GM10266 (cell line): ENCODE measurements around the gene PDE6A.

ENCODE experiments used
- DNase-seq: peaks from one replicate; pipeline ENCODE4 v3.0.0; 2012; ENCODE audit errors: extremely low spot score
- TF ChIP-seq, protein P1 (sequence below): IDR thresholded peaks from 2 replicates; pipeline ENCODE4 v1.5.1; 2012; ENCODE audit warnings: mild to moderate bottlenecking, low read depth; ENCODE audit not compliant: control insufficient read depth, insufficient read depth; ENCODE audit errors: missing control alignments

PDE6A gene

DNA sequence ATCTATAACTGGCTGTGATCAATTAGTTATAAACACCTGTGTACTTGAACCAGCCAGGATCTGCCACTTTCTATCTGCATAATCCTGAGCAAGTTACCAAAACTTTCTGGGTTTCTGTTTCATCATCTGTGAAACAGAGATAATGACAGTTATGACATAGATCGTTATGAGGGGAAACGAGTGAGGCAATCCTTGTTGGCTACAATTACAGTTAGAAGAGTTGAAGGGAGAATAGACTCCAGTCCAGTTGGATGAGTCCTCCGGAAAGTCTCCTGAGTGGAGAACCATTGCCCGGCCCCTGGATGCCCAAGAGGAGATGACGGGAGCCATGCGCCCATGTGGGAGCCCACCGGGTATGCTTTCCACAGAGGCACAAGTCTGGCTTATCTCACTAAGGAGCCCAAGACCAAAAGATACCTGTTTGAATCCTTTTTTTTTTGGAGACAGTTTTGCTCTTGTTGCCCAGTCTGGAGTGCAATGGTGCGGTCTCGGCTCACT, 4.5 kb downstream of the PDE6A start:
- no peak for DNase-seq
- TF ChIP-seq, protein P1, sequence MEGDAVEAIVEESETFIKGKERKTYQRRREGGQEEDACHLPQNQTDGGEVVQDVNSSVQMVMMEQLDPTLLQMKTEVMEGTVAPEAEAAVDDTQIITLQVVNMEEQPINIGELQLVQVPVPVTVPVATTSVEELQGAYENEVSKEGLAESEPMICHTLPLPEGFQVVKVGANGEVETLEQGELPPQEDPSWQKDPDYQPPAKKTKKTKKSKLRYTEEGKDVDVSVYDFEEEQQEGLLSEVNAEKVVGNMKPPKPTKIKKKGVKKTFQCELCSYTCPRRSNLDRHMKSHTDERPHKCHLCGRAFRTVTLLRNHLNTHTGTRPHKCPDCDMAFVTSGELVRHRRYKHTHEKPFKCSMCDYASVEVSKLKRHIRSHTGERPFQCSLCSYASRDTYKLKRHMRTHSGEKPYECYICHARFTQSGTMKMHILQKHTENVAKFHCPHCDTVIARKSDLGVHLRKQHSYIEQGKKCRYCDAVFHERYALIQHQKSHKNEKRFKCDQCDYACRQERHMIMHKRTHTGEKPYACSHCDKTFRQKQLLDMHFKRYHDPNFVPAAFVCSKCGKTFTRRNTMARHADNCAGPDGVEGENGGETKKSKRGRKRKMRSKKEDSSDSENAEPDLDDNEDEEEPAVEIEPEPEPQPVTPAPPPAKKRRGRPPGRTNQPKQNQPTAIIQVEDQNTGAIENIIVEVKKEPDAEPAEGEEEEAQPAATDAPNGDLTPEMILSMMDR, result no peak

DNA sequence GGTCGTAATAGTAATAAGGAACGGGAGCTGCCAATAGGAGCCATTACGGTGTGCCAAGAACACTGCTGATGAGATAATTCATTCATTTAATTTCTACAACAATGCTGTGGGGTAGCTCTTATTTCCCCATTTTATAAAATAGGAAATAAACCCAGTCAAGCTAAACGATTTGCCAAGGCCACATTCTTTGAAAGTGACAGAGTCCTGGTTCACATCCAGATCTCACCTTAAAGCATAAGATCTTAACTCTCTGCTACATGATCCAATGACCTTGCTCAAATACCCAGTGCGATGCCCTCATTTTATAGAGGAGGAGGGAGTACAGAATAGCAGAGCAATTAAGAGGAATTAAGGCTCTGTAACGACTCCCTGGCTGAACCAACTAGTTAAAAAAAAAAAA, 5.0 kb downstream of the PDE6A start:
- DNase-seq, result no peak
- TF ChIP-seq, protein P1, result no peak

DNA sequence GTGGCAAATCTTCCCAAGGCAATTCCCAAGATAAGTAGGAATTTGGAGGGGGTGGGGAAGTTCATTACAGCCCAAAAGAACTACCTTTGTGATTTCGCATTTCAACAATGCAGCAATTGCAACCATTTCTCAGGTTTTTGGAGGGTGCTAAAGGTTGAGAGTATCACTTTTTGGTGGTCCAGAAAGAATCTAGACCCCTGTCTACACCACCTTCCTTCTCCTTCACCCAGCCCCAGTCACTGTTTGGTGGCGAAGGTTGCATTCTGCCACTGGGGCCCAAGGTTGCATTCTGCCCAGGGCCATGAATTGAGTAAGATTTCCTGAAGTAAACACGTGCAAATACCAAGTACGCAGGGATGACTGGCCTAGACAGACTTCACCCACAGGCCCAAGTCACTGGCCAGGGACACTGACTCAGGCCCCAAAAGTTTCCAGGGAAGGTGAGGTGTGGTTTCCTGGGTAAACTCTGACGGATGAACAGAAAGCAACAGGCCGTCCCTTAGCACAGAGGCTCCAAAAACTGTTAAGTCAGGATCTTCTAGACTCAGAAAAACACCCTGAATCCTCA, 5.7 kb downstream of the PDE6A start:
- TF ChIP-seq, protein P1, result no peak
- DNase-seq, result no peak

DNA sequence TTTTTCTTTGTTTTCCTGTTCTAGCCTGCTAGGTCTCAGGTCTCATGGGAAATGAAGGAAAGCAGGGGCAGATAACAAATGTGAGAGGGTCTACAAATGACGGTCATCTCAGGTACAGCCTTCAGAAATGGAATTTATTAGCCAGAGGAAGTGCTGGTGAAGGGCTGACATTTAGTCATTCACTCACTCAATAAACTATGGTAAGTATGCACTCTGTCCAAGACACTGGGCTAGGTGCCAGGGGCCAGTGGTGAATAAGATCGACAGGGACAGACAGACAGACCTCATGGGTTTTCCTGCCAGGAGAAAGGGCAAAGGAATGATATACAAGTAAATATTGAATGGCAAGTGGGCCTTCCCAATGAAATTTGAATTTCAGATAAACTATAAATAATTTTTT, 6.3 kb downstream of the PDE6A start:
- TF ChIP-seq, protein P1, result no peak
- no peak for DNase-seq

DNA sequence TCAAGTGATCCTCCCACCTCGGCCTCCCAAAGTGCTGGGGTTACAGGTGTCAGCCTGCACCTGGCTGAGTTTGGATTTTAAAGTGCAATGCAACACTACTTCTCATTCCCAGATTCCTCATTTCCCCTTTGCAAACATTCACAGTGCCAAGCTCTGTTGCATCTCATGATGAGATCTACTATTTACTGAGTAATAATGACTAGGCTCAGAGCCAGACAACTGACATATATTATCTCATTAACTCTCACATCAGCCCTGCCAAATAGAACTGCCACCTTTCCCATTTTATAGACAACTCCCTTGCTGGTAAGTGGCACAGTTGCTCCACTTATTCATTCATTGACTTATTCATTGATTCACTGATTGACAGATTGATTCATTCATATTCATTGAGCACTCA, 7.0 kb downstream of the PDE6A start:
- no peak for DNase-seq
- TF ChIP-seq, protein P1, result no peak

DNA sequence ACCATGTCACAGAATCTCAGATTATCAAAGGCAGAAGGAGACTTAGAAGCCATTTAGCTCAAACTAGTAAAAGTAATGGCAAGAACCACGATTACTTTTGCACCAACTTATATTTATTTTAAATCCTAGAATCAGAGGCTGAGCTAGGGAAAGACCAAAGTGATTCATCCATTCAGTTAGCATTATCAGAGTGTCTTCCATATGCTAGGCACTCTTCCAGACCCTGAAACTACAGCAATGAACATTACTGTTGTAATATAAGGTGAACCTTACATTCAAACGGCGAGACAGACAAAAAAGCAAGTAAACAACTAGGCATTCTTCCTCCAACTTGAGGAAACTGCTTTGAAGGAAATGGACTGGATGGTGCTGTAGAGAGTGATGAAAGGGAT, 7.9 kb downstream of the PDE6A start:
- DNase-seq, result no peak
- TF ChIP-seq, protein P1, result no peak

DNA sequence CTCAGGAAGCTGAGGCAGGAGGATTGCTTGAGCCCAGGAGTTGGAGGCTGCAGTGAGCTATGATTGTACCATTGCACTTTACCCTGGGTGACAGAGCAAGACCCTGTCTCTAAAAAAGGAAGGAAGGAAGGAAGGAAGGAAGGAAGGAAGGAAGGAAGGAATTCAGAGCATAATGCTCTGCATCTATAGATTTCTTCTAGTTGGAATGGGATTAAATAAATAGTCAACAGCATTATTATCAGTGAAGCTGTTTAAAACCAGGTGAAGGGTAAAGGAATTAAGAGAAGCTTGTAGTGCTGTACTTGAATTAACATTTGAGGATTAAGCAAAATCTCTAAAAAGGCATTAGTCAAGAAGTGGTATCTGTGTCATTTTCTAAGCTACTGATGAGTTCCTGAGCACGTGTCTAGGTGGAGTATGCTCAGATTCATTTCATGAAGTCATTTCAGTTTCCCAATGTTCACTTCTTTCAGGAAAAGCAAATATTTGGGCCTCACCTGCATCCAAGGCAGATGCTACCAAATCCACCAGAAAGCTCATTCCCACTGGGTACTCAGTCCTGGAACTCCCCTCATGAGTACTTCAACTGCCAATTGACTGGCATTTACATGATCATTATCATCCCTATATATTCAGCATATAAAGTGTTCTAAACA, 8.4 kb downstream of the PDE6A start:
- no peak for DNase-seq
- TF ChIP-seq, protein P1, result no peak
